Measurements from ENCODE around the gene FEZ2. TPM values are rescaled to one million over a fixed set of nuclear protein-coding genes. Genes with fewer than 3 reads are reported as not detected.
A peak's percentile ranks its signal among the peaks of the same experiment; 100 is the strongest.

The FEZ2 gene
- polyA plus RNA-seq, 1 of the 3 experiments (the other 2 are of a cell fraction): 37.2 TPM

- POLR2A ChIA-PET: no interaction called here
Observed at GRCh38 chr2:36549165-36549574, 48.8 kb downstream of the FEZ2 start.

More at GRCh38 chr2:36549165-36549574, 48.8 kb downstream of the FEZ2 start:
- H3K4me3 ChIP-seq (ENCODE audit: low read depth in 2 of 2, low read length in 1 of 2): no peak overlapping the region
- H3K9me2 ChIP-seq: no peaks in the 10 kb centered on the region
- 75% methylated on average over 7 of the region's 7 CpGs for WGBS (ENCODE audit: low lambda C conversion rate)
- H2AFZ ChIP-seq (ENCODE audit: low read depth): no peak overlapping the region
- H3K9ac ChIP-seq: no peak overlapping the region
- CTCF ChIA-PET: interaction anchor here (0.8 to 1.5 kb wide), 3 partner anchors 9 to 115 kb away, joined by 3 to 5 read pairs (median 3); no protein-coding TSS in a partner anchor
- no peaks in the 10 kb centered on the region for H3K9me3 ChIP-seq
- DNase-seq: peak; percentile 25
- no peak for TF ChIP-seq CTCF (IDR thresholded peaks at IDR 0.05)
- TF ChIP-seq EP300 (IDR thresholded peaks at IDR 0.05; ENCODE audit: borderline replicate concordance in 1 of 2, low read depth in 1 of 2, low read length in 1 of 2): no peak
- TF ChIP-seq TCF12 (IDR thresholded peaks at IDR 0.05): peak; percentile 33; the same call in 1 of the 2 replicates
- TF ChIP-seq TAF1 (IDR thresholded peaks at IDR 0.05; ENCODE audit: borderline replicate concordance, low read depth, low read length): no peak
- no peak for TF ChIP-seq ZBTB33 (IDR thresholded peaks at IDR 0.05; ENCODE audit: borderline replicate concordance, low read depth)
- no peak for TF ChIP-seq SMC3 (IDR thresholded peaks at IDR 0.05; ENCODE audit: low read depth, low read length)
- no peak for TF ChIP-seq IRF3 (IDR thresholded peaks at IDR 0.05; ENCODE audit: low read depth, low read length)
- peak; percentile 63 for TF ChIP-seq PBX3 (IDR thresholded peaks at IDR 0.05)
- TF ChIP-seq USF2 (IDR thresholded peaks at IDR 0.05; ENCODE audit: borderline replicate concordance, low read depth, low read length): no peak
- TF ChIP-seq CHD2 (IDR thresholded peaks at IDR 0.05; ENCODE audit: low read length, partially characterized antibody): no peak
- H3K4me2 ChIP-seq: no peak overlapping the region
- no peaks in the 10 kb centered on the region for H3K27me3 ChIP-seq (ENCODE audit: insufficient read depth)
- peaks cover 4 to 6% of the 10 kb centered on the region in 2 experiments; a peak in 2 of 4 replicates for H3K4me1 ChIP-seq (ENCODE audit: control insufficient read depth in 1 of 2, insufficient read depth in 2 of 2, low read depth in 1 of 2, low read length in 1 of 2)
- H3F3A ChIP-seq (replicated peaks; ENCODE audit: insufficient read depth): peaks cover 98% of the 10 kb centered on the region
- no peaks in the 10 kb centered on the region for H4K20me1 ChIP-seq (ENCODE audit: insufficient read depth)
- peak overlapping the region in 1 of 2 experiments; percentile 98; a peak in 3 of 4 replicates for H3K27ac ChIP-seq (ENCODE audit: low read depth in 2 of 2, low read length in 1 of 2)
- peaks cover 87 to 91% of the 10 kb centered on the region in 2 experiments for H3K36me3 ChIP-seq (replicated peaks in 1 of 2; ENCODE audit: control insufficient read depth in 1 of 2, insufficient read depth in 2 of 2, low read length in 1 of 2)
- peaks cover 51% of the 10 kb centered on the region for H3K79me2 ChIP-seq (ENCODE audit: insufficient read depth)
